Neutrophil (primary cell): ENCODE data around the gene PIEZO1.

Experiments
- H3K27ac ChIP-seq: fragments of 200-600 bp; sonication (generic); 2 replicates; pipeline ENCODE4 v1.5.1; 2016; ENCODE audit warnings: mild to moderate bottlenecking, moderate library complexity
- H3K27me3 ChIP-seq: fragments of 200-600 bp; sonication (generic); 2 replicates; pipeline ENCODE4 v1.6.0; 2016; ENCODE audit warnings: mild to moderate bottlenecking
- H3K36me3 ChIP-seq: fragments of 200-600 bp; sonication (generic); 2 replicates; pipeline ENCODE4 v1.5.1; 2017
- H3K4me1 ChIP-seq, 2 experiments: fragments of 200-600 bp in 1 of 2; sonication (generic) in 1 of 2; 1 replicate in 1 of 2; 2 replicates in 1 of 2; pipeline versions ENCODE4 v1.5.1 to v1.6.1; 2013 to 2016; ENCODE audit warnings: low read depth in 1 of 2, low read length in 1 of 2, mild to moderate bottlenecking in 1 of 2, moderate library complexity in 1 of 2; ENCODE audit not compliant: control insufficient read depth in 1 of 2, insufficient read depth in 1 of 2
- H3K4me3 ChIP-seq, 2 experiments: fragments of 200-600 bp in 1 of 2; sonication (generic) in 1 of 2; 1 replicate in 1 of 2; 2 replicates in 1 of 2; pipeline ENCODE4 v1.5.1; 2013 to 2016; ENCODE audit warnings: low read depth in 1 of 2, low read length in 1 of 2, mild to moderate bottlenecking in 1 of 2, moderate library complexity in 1 of 2
- H3K9me3 ChIP-seq: fragments of 200-600 bp; sonication (generic); 2 replicates; pipeline ENCODE4 v1.5.1; 2016
- TF ChIP-seq, protein P1 (sequence below): fragments of 200-600 bp; sonication (generic); IDR thresholded peaks from 2 replicates; pipeline ENCODE4 v1.5.1; 2016; ENCODE audit warnings: antibody characterized with exemption

PIEZO1 gene

DNA sequence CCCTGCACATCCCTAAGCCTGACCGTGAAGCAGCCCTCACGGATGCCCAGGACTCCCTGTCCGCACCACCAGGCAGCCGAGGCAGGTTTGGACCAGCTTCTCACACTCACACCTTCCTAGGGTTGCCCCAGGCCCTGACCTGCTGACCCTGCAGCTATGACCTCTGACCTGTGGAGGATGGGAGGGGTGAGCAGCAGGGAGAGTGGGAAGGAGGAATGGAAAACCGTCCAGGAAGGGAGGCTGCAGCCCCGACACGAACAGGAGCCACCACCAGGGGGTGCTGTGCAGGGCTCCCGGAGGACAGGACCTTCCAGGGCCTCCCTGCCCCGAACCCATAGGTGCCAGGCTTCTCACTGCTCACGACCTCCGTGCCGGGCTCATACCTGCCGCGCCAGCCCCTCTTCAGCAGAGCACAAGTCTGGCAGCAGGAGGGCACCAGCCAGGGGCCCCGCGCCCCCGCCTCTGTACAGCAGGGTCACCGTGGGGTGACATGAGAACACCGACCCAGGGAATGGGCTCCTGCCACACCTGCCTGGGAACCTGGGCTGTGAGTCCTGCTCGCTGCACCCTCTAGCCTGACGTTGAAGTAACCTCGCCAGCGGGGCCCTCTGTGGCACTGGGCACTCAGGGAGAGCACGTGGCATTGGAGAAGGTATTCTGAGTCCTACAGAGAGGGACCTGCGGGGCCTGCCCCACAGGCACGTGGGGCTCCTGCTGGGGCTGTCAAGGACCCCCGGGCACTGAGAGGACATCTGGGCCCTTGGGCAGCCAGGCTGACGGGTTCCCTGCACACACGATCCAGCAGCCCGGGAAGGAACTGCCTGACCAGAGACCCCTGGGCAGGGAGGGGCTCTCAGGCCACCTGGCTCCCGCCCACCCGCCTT, 41.1 kb downstream of the PIEZO1 start:
- Histone ChIP-seq H3K9me3 (no peaks in the 10 kb centered on the region), H3K4me1 (peaks cover 5 to 40% of the 10 kb centered on the region in 2 experiments), H3K4me3 (no peak overlapping the region), H3K27me3 (no peaks in the 10 kb centered on the region), H3K36me3 (peaks cover 12% of the 10 kb centered on the region), H3K27ac (no peak overlapping the region)
- TF ChIP-seq, protein P1, sequence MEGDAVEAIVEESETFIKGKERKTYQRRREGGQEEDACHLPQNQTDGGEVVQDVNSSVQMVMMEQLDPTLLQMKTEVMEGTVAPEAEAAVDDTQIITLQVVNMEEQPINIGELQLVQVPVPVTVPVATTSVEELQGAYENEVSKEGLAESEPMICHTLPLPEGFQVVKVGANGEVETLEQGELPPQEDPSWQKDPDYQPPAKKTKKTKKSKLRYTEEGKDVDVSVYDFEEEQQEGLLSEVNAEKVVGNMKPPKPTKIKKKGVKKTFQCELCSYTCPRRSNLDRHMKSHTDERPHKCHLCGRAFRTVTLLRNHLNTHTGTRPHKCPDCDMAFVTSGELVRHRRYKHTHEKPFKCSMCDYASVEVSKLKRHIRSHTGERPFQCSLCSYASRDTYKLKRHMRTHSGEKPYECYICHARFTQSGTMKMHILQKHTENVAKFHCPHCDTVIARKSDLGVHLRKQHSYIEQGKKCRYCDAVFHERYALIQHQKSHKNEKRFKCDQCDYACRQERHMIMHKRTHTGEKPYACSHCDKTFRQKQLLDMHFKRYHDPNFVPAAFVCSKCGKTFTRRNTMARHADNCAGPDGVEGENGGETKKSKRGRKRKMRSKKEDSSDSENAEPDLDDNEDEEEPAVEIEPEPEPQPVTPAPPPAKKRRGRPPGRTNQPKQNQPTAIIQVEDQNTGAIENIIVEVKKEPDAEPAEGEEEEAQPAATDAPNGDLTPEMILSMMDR = peak; percentile 83

DNA sequence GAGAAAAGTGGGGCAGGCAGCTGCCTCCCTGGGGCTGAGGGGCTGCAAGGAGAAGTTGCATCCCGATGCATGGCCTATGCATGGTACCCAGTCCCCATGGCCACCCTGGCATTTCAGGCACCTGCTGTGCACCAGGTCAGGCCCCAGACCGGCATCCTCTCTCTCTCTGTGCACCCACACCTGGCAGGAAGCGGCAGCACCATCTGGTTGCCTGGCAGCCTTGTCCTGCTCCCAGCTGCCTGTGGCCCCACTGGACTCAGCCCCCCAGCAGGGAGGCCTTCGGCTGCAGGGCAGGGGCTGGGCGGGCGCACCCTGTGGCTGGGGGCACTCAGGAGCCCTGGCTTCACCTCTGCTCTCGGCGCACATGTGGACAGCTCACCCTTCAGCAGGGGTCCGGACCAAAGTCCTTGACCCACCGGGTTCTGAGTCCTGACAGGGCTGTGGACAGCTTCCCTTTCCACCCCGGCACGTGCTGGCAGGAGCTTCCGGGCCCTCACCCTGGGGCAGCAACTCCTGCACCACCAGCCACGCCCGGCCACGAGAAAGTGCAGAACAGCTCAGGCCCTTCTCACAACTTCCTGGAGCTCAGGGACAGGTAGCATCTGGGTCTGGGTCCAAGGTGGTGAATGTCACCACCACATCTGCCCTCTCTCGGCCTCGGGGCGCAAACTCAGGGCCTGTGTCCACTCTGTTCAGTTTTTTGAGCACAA, 42.0 kb downstream of the PIEZO1 start:
- Histone ChIP-seq H3K27me3 (no peaks in the 10 kb centered on the region), H3K9me3 (no peaks in the 10 kb centered on the region), H3K4me3 (no peak overlapping the region), H3K27ac (no peak overlapping the region), H3K36me3 (peaks cover 12% of the 10 kb centered on the region), H3K4me1 (peaks cover 5 to 40% of the 10 kb centered on the region in 2 experiments)
- TF ChIP-seq, protein P1 = no peak

DNA sequence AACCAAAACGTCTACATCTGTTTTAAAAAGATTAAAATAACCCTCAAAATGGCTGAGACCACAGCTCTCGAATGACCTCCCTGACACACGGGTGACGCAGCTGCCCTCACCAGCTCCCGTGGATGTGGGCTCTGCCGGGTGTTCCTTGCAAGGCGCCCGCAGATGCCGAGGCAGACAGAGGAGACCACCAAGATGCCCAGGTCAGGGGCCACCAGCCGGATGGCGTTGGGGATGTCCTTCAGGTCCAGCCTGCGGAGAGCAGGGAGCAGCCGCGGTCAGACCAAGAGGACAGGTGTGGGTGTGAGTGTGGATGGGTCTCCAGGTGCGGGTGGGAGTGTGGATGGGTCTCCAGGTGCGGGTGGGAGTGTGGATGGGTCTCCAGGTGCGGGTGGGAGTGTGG, 43.7 kb downstream of the PIEZO1 start:
- H3K9me3 ChIP-seq = no peaks in the 10 kb centered on the region
- H3K4me1 ChIP-seq = peaks cover 7 to 39% of the 10 kb centered on the region in 2 experiments
- no peak overlapping the region for H3K27ac ChIP-seq
- no peak overlapping the region for H3K4me3 ChIP-seq
- H3K27me3 ChIP-seq = no peaks in the 10 kb centered on the region
- TF ChIP-seq, protein P1 = no peak
- H3K36me3 ChIP-seq = peaks cover 12% of the 10 kb centered on the region

DNA sequence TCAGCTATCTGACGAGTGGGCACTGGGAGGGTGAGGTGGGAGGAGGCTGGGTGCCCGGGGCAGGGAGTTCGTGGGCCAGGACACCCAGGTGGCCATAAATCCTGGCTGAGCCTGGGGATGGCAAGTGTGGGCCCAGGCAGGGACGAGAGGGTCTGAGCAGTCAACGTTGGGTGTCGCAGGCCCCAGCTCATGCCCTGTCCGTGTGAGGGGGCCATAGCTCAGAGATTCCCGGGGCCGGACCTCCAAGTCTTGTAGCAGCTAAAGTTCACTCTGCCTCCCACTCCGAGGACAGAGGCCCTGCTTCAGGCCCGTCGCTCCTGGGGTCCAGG, 44.3 kb downstream of the PIEZO1 start:
- Histone ChIP-seq H3K36me3 (peaks cover 12% of the 10 kb centered on the region), H3K4me1 (peaks cover 3 to 32% of the 10 kb centered on the region in 2 experiments), H3K9me3 (no peaks in the 10 kb centered on the region), H3K4me3 (no peak overlapping the region), H3K27me3 (no peaks in the 10 kb centered on the region), H3K27ac (no peak overlapping the region)
- TF ChIP-seq, protein P1 = no peak

DNA sequence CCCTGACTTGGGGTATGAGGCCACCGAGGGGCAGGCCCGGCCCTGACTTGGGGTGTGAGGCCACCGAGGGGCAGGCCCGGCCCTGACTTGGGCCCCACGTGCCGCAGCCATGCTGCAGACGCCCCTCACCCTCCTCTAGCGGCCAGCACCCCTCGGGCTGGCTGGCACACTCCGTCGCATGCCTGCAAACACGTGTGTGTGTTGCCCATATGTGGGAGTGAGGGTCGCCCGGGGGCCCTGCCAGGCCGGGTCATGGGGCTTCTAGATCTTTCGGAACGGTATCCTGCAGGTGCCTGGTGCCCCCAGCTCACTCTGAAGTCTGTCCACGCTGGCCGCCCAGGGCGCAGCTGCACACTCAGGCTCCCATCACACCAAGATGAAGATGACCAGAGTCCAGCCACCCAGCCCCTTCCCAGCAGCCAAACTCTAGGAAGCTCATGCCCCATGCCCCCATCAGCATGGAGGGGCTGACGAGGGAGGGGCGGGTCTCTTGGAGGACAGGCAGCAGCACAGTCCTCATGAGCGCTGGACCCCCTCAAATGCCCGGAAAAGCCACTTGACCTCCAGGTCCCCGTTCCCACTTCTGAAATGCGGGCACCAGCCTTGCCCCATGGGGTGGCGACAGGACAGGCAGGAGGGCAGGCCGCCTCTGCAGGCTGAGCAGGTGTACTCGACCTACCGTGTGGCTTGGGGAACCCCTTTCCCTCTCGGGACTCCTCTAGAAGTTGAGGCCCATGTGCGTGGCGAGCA, 44.9 kb downstream of the PIEZO1 start:
- Histone ChIP-seq H3K9me3 (no peaks in the 10 kb centered on the region), H3K4me3 (no peak overlapping the region), H3K4me1 (peaks cover 2 to 27% of the 10 kb centered on the region in 2 experiments), H3K27me3 (no peaks in the 10 kb centered on the region), H3K27ac (no peak overlapping the region), H3K36me3 (peaks cover 12% of the 10 kb centered on the region)
- TF ChIP-seq, protein P1 = no peak
